ENCODE results near the gene AXDND1.

Gene AXDND1

DNA sequence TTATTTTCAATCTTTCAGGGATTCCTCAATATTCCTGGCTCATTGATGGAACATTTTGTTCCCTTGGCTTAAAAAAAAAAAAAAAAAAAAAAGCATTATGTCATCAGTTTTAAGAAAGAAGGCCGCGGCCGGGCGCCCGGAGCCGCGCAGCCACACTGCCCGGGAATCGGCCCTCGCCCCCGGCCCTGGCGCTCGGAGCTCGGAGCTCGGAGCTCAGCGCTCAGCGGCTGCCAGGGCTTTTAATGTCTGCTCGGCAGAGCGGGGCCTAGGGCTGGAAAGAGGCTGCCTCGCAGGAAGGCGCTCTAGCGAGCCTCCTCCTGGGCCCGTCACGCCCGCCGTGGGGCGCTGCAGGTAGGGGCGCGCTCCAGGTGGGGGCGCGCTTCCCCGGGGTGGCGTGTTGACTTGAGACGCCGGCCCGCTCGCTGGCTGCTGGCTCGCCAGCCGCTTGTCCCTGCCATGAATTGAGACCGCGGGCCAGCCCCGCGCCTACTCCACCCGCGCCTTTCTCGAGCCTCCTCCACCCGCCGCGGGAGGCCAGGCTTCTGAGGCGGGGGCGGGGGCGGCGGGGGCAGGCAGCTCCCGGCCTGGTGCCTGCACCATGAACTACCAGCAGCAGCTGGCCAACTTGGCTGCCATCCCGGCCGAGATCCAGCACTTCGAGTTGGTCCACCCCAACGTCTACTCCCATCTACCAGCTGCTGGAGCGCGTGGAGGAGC lies 220.5 kb downstream of the AXDND1 start:
- Histone ChIP-seq H3K27ac (peak overlapping the region; percentile 81 to 83), H3K4me3 (peak overlapping the region; percentile 73)
- DNase-seq (ENCODE audit: low spot score): no peak
- TF ChIP-seq, protein P1, sequence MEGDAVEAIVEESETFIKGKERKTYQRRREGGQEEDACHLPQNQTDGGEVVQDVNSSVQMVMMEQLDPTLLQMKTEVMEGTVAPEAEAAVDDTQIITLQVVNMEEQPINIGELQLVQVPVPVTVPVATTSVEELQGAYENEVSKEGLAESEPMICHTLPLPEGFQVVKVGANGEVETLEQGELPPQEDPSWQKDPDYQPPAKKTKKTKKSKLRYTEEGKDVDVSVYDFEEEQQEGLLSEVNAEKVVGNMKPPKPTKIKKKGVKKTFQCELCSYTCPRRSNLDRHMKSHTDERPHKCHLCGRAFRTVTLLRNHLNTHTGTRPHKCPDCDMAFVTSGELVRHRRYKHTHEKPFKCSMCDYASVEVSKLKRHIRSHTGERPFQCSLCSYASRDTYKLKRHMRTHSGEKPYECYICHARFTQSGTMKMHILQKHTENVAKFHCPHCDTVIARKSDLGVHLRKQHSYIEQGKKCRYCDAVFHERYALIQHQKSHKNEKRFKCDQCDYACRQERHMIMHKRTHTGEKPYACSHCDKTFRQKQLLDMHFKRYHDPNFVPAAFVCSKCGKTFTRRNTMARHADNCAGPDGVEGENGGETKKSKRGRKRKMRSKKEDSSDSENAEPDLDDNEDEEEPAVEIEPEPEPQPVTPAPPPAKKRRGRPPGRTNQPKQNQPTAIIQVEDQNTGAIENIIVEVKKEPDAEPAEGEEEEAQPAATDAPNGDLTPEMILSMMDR (IDR thresholded peaks at IDR 0.05): peak; percentile 59

DNA sequence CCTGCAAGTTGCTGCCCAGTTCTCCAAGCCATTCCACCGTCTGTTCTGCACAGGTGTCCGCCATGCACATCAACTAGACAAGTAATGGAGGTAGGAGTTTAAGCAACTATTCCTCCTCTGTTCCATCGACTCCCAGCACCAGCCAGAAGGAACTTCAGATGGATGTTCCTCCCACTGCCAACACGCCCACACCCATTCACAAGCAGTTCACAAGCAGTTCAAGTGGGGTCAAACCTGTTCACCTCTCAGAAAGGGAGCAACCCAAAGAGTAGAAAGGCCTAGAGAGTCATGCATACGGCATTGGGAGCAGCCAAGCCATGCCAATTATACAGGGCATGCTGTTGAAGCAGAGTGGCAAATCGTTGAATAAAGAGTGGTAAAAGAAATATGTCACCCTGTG lies 221.6 kb downstream of the AXDND1 start:
- no peak for DNase-seq (ENCODE audit: low spot score)
- Histone ChIP-seq H3K4me3 (no peak overlapping the region), H3K27ac (no peak overlapping the region)
- TF ChIP-seq, protein P1 (IDR thresholded peaks at IDR 0.05): no peak

DNA sequence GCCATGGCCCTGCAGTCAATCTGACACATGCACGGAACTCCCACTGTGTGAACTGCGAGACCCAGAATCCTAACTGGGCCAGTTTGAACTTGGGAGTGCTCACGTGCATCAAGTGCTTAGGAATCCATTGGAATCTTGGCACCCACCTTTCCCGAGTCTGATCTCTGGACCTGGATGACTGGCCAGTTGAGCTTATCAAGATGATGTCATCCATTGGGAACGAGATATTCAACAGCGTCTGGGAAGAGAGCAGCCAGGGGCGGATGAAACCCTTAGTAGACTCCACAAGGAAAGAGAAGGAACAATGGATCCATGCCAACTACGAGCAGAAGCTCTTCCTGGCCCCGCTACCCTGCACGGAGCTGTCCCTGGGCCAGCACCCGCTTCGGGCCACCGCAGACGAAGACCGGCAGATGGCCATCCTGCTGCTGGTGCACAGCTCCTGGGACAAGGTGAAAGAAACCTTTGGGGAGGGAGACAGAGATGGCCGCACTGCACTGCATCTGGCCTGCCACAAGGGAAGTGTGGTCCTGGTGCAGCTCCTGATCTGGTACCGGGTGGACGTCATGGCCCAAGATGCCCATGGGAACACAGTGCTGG lies 222.8 kb downstream of the AXDND1 start:
- Histone ChIP-seq H3K27ac (no peak overlapping the region), H3K4me3 (no peak overlapping the region)
- no peak for DNase-seq (ENCODE audit: low spot score)
- TF ChIP-seq, protein P1 (IDR thresholded peaks at IDR 0.05): no peak

DNA sequence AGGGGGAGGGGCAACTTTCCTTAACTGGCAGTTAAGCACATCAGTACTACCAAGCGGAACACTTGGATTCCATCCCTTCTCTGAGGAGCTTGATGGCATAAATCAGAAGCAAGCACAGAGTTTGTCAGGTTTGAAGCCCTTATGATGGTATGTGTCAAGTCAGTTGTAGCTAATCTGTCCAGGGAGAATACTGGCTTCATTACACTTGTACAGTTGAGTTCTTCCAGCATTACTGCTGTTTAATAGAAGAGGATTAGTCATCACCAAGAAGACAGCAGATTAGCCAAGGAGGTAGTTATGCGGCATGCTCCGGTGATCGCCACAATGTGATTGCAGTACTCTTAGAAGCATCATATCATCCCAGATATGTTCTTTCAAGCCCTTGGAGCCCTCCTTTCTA lies 223.7 kb downstream of the AXDND1 start:
- DNase-seq (ENCODE audit: low spot score): no peak
- H3K27ac ChIP-seq: no peak overlapping the region
- TF ChIP-seq, protein P1 (IDR thresholded peaks at IDR 0.05): no peak
- H3K4me3 ChIP-seq: no peak overlapping the region

DNA sequence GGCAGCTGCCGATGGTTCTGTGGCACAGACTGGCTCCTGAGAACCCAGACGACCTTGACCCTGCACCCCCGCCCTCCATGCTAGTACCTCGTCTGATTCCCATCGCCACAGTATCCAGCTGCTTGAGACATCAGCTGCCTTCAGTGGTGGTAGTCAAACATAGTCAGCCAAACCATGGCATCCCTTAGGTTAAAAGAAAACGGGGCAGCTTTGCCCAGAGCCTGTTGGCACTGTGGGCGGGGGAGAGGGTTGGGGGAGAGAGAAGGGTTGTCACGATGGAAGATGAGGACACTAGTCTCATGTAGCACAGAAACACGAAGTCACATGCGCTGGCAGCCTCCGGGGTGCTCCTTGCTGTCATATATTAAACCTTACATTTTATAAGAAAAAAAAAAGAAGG lies 224.9 kb downstream of the AXDND1 start:
- TF ChIP-seq, protein P1 (IDR thresholded peaks at IDR 0.05): no peak
- no peak for DNase-seq (ENCODE audit: low spot score)
- Histone ChIP-seq H3K27ac (no peak overlapping the region), H3K4me3 (no peak overlapping the region)

DNA sequence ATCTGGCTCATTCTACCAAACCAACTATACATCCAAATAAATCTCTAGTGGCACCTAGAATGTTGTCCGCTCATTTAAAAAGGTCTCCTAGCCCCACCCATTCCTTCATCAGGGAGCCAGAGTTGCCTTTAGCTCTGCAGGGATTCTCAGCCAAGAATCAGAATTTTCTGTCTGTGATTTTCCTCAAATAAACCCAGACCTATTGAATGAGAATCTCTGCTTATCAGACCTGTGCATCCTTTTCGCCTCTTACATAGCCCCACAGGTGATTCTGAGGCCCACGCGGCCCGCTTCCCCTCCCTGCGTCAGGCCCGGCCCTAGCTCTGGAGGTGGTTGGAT lies 225.5 kb downstream of the AXDND1 start:
- H3K4me3 ChIP-seq: peak overlapping the region; percentile 25
- no peak for DNase-seq (ENCODE audit: low spot score)
- H3K27ac ChIP-seq: no peak overlapping the region
- TF ChIP-seq, protein P1 (IDR thresholded peaks at IDR 0.05): no peak
